Stimulated activated CD4-positive, alpha-beta T cell treated with anti-CD3 and anti-CD28 coated beads, Interleukin-15, amount 100 ng/mL, for 24 hours (primary cell): ENCODE measurements around the gene TIMM17A.

ENCODE experiments used
- DNase-seq: peaks from one replicate; pipeline ENCODE4 v3.0.0-alpha.2; 2020

Gene TIMM17A

GRCh38 chr1:201985355-201985754, 30.1 kb downstream of the TIMM17A start:
- no peak for DNase-seq

- DNase-seq = no peak
These were observed 33.3 kb downstream of the TIMM17A start for GRCh38 chr1:201988601-201989000.

GRCh38 chr1:201989354-201990128, 34.2 kb downstream of the TIMM17A start:
- DNase-seq = no peak

- DNase-seq = no peak
These were observed 35.1 kb downstream of the TIMM17A start for GRCh38 chr1:201990427-201990826.

GRCh38 chr1:201999625-202000238, 44.4 kb downstream of the TIMM17A start:
- DNase-seq = peak; percentile 30

- DNase-seq = no peak
These were observed 47.2 kb downstream of the TIMM17A start for GRCh38 chr1:202002507-202002906.

- no peak for DNase-seq
These were observed 49.4 kb downstream of the TIMM17A start for GRCh38 chr1:202004711-202005110.

GRCh38 chr1:202005958-202006357, 50.7 kb downstream of the TIMM17A start:
- no peak for DNase-seq

- DNase-seq = no peak
These were observed 52.0 kb downstream of the TIMM17A start for GRCh38 chr1:202007304-202007703.

GRCh38 chr1:202007805-202008489, 52.6 kb downstream of the TIMM17A start:
- no peak for DNase-seq

- DNase-seq = peak; percentile 74
These were observed 54.2 kb downstream of the TIMM17A start for GRCh38 chr1:202009326-202010179.

GRCh38 chr1:202010180-202011015, 55.1 kb downstream of the TIMM17A start, which contains the start of gene ELF3:
TSS of gene ELF3 (plus strand) at chr1:202010587. CDS start at chr1:202011137, 550 bp downstream.
- no peak for DNase-seq

- no peak for DNase-seq
These were observed 56.7 kb downstream of the TIMM17A start for GRCh38 chr1:202011994-202012393.

- no peak for DNase-seq
These were observed 57.5 kb downstream of the TIMM17A start for GRCh38 chr1:202012544-202013478.

GRCh38 chr1:202013603-202014002, 58.3 kb downstream of the TIMM17A start:
- no peak for DNase-seq

- no peak for DNase-seq
These were observed 58.8 kb downstream of the TIMM17A start for GRCh38 chr1:202014060-202014459.

- no peak for DNase-seq
These were observed 59.8 kb downstream of the TIMM17A start for GRCh38 chr1:202014915-202015661.

GRCh38 chr1:202015662-202015937, 60.3 kb downstream of the TIMM17A start:
- no peak for DNase-seq

GRCh38 chr1:202016022-202016810, 60.9 kb downstream of the TIMM17A start:
- DNase-seq = no peak
